ENCODE measurements around the gene TMEM94. TPM values are rescaled to one million over a fixed set of nuclear protein-coding genes. Genes with fewer than 3 reads are reported as not detected.

The TMEM94 gene
- total and polyA plus RNA-seq, 2 of the 4 experiments (the other 2 are of a cell fraction): 8.4 to 64.7 TPM

GRCh38 chr17:75513641-75514000, 57.2 kb downstream of the TMEM94 start:
- H2BK20ac ChIP-seq (ENCODE audit: low read depth, low read length): no peak overlapping the region
- H3K23ac ChIP-seq (ENCODE audit: low read depth, low read length): no peak overlapping the region
- no peak overlapping the region for H2BK120ac ChIP-seq (ENCODE audit: low read depth, low read length)
- dilution Hi-C loops (cut with HindIII; ENCODE audit: low sequenced_read_pairs, unreplicated experiment): no loop called here
- H3K9ac ChIP-seq (ENCODE audit: low read depth, low read length): no peak overlapping the region
- no peaks in the 10 kb centered on the region for H3K27me3 ChIP-seq (ENCODE audit: control insufficient read depth, insufficient read depth, low read length)
- no peak overlapping the region for H3K4me2 ChIP-seq (ENCODE audit: low read depth, low read length)
- no peak for ATAC-seq (ENCODE audit: low read depth)
- intact Hi-C loops (cut with micrococcal nuclease): loop anchor here (10.0 kb wide), 1 partner anchor 239 kb away; the partner anchor contains the start of gene MIF4GD
- no peak overlapping the region for H3K4me3 ChIP-seq (ENCODE audit: insufficient read depth, low read depth, low read length)
- ChIA-PET POLR2A (ENCODE audit: unreplicated experiment) (no interaction called here), CTCF (no interaction called here)
- no peak overlapping the region; the same call in 1 of the 2 replicates for H2AK5ac ChIP-seq (ENCODE audit: low read depth, low read length)
- peaks cover 34 to 76% of the 10 kb centered on the region in 2 experiments for H3K79me1 ChIP-seq (ENCODE audit: low read depth in 1 of 2, low read length in 2 of 2)
- H2AFZ ChIP-seq (replicated peaks; ENCODE audit: low read length, poor library complexity): no peak overlapping the region
- peaks cover 14% of the 10 kb centered on the region for H3K4me1 ChIP-seq (ENCODE audit: control insufficient read depth, insufficient read depth, low read length)
- H4K5ac ChIP-seq (ENCODE audit: low read depth, low read length): no peak overlapping the region
- no peak overlapping the region for H3K56ac ChIP-seq (ENCODE audit: extremely low read depth, insufficient read depth, low read length)
- H3K9me1 ChIP-seq (ENCODE audit: insufficient read depth, low read length): peaks cover 13% of the 10 kb centered on the region; the same call in 1 of the 2 replicates
- H3K4ac ChIP-seq (ENCODE audit: low read depth, low read length): no peak overlapping the region
- in situ Hi-C loops (cut with MboI; ENCODE audit: low sequenced_read_pairs): loop anchor here (5.0 kb wide), 1 partner anchor 86 kb away; no protein-coding TSS in a partner anchor
- H2BK15ac ChIP-seq (ENCODE audit: low read depth, low read length): no peak overlapping the region
- H2AK9ac ChIP-seq (replicated peaks; ENCODE audit: low read depth, low read length, poor library complexity): no peak overlapping the region
- TF ChIP-seq RFX5 (IDR thresholded peaks at IDR 0.05; ENCODE audit: low read depth, low read length) (no peak), MXI1 (IDR thresholded peaks at IDR 0.05; ENCODE audit: borderline replicate concordance, low read depth, low read length) (no peak), RCOR1 (IDR thresholded peaks at IDR 0.05; ENCODE audit: insufficient replicate concordance, low read length) (no peak), USF2 (IDR thresholded peaks at IDR 0.05; ENCODE audit: low read depth, low read length) (no peak), FOS (IDR thresholded peaks at IDR 0.05; ENCODE audit: low read depth, low read length) (no peak), POLR2A (IDR thresholded peaks at IDR 0.05; ENCODE audit: low read depth, low read length) (no peak), BHLHE40 (IDR thresholded peaks at IDR 0.05; ENCODE audit: low read depth, low read length) (no peak), ELK1 (IDR thresholded peaks at IDR 0.05; ENCODE audit: borderline replicate concordance, low read depth, low read length) (no peak), SMC3 (IDR thresholded peaks at IDR 0.05; ENCODE audit: low read depth, low read length) (no peak), CHD1 (IDR thresholded peaks at IDR 0.05; ENCODE audit: low read depth, low read length) (no peak), RAD21 (IDR thresholded peaks at IDR 0.05; ENCODE audit: low read length) (no peak), MAZ (IDR thresholded peaks at IDR 0.05; ENCODE audit: borderline replicate concordance, low read depth, low read length) (no peak), NFE2L2 (IDR thresholded peaks at IDR 0.05; ENCODE audit: low read depth, low read length) (no peak), MAFK (IDR thresholded peaks at IDR 0.05; ENCODE audit: low read depth, low read length) (no peak), CTCF (conservative IDR thresholded peaks at IDR 0.05; ENCODE audit: low read depth, low read length) (no peak)
- H4K20me1 ChIP-seq (ENCODE audit: insufficient read depth, low read length): peaks cover 38% of the 10 kb centered on the region
- no peak overlapping the region for H3K18ac ChIP-seq (ENCODE audit: low read depth, low read length)
- H3K36me3 ChIP-seq (ENCODE audit: control insufficient read depth, insufficient read depth, low read length): peaks cover 12% of the 10 kb centered on the region
- no peaks in the 10 kb centered on the region for H3K9me3 ChIP-seq (ENCODE audit: control insufficient read depth, insufficient read depth, low read length)
- DNase-seq: no peak
- no peak overlapping the region for H3K14ac ChIP-seq (replicated peaks; ENCODE audit: low read depth, low read length)
- no peak overlapping the region for H4K91ac ChIP-seq (ENCODE audit: insufficient read depth, low read depth, low read length)
- no peak overlapping the region for H4K8ac ChIP-seq (ENCODE audit: low read depth in 2 of 2, low read length in 2 of 2)
- H3K27ac ChIP-seq (ENCODE audit: insufficient read depth, low read length): no peak overlapping the region
- 95% methylated on average over 10 of the region's 17 CpGs; no CpG with 5 or more reads in 1 of the 2 experiments for WGBS, 2 experiments (ENCODE audit: extremely low coverage in 2 of 2, insufficient read length in 1 of 2)
- H2BK5ac ChIP-seq (ENCODE audit: low read depth, low read length, poor library complexity, severe bottlenecking): no peak overlapping the region
- BruUV-seq (replicated peaks): no TSS peak

Data from IMR-90 (cell line).